Smooth muscle cell (in vitro differentiated cells): ENCODE measurements around the gene DHRS1. TPM values are rescaled to one million over a fixed set of nuclear protein-coding genes. Genes with fewer than 3 reads are reported as not detected.
A peak's percentile ranks its signal among the peaks of the same experiment; 100 is the strongest.

Experiments
- DNase-seq: peaks from one replicate; lab custom pipeline; 2025; ENCODE audit not compliant: unreplicated experiment; lab: John Stamatoyannopoulos, UW
- H2AFZ ChIP-seq: fragments of 200-600 bp; sonication (generic); 2 replicates; pipeline ENCODE4 v1.6.0; 2016; ENCODE audit warnings: antibody characterized with exemption, low read depth, mild to moderate bottlenecking
- H3F3A ChIP-seq: fragments of 200-600 bp; sonication (generic); 2 replicates; pipeline ENCODE4 v1.6.0; 2017; ENCODE audit warnings: antibody characterized with exemption, low read depth
- H3K27ac ChIP-seq: fragments of 200-600 bp; sonication (generic); 2 replicates; pipeline ENCODE4 v1.5.1; 2016; ENCODE audit warnings: low read depth, mild to moderate bottlenecking
- H3K27me3 ChIP-seq: fragments of 200-600 bp; sonication (generic); 2 replicates; pipeline ENCODE4 v1.6.1; 2016; ENCODE audit warnings: low read depth, mild to moderate bottlenecking
- H3K36me3 ChIP-seq: fragments of 200-600 bp; sonication (generic); 2 replicates; pipeline ENCODE4 v1.5.1; 2016; ENCODE audit warnings: low read depth
- H3K4me1 ChIP-seq: fragments of 200-600 bp; sonication (generic); 2 replicates; pipeline ENCODE4 v1.5.1; 2016; ENCODE audit warnings: low read depth
- H3K4me2 ChIP-seq: fragments of 200-600 bp; sonication (generic); 2 replicates; pipeline ENCODE4 v1.6.0; 2016; ENCODE audit warnings: mild to moderate bottlenecking
- H3K4me3 ChIP-seq: fragments of 200-600 bp; sonication (generic); 2 replicates; pipeline ENCODE4 v1.5.1; 2016; ENCODE audit warnings: mild to moderate bottlenecking
- H3K79me2 ChIP-seq: fragments of 200-600 bp; sonication (generic); 2 replicates; pipeline ENCODE4 v1.6.0; 2016; ENCODE audit warnings: low read depth, mild to moderate bottlenecking
- H3K9ac ChIP-seq: fragments of 200-600 bp; sonication (generic); 2 replicates; pipeline ENCODE4 v1.6.0; 2016; ENCODE audit warnings: low read depth
- H3K9me3 ChIP-seq: fragments of 200-600 bp; sonication (generic); replicated peaks from 2 replicates; pipeline ENCODE4 v1.5.1; 2016; ENCODE audit warnings: low read depth
- H4K20me1 ChIP-seq: fragments of 200-600 bp; sonication (generic); 2 replicates; pipeline ENCODE4 v1.6.0; 2016; ENCODE audit warnings: low read depth
- CTCF ChIP-seq: fragments of 200-600 bp; sonication (generic); IDR thresholded peaks from 2 replicates; pipeline ENCODE4 v1.5.1; 2017; ENCODE audit warnings: borderline replicate concordance, mild to moderate bottlenecking, antibody characterized with exemption; ENCODE audit not compliant: insufficient read depth, poor library complexity, severe bottlenecking
- WGBS: methylation state at CpG from one replicate; pipeline ENCODE4 v1.1.7; 2016; ENCODE audit warnings: low lambda C conversion rate; 5-methylcytosine and 5-hydroxymethylcytosine counted together
- polyA plus RNA-seq: library from polyadenylated mRNA; unstranded; fragments of >200 nt; fragmentation: Nextera tagmentation; extraction: Ambion mirVana; gene quantifications from 2 replicates; pipeline ENCODE4 v1.2.1, GENCODE V29; 2016
- total RNA-seq: library from RNA; depleted of rRNA; stranded (reverse); fragments of >200 nt; gene quantifications from 2 replicates; pipeline ENCODE4 v1.2.3, GENCODE V29; 2014

The DHRS1 gene
- total and polyA plus RNA-seq, 2 experiments from 2014 or later: 22.5 to 25.2 TPM

DNA sequence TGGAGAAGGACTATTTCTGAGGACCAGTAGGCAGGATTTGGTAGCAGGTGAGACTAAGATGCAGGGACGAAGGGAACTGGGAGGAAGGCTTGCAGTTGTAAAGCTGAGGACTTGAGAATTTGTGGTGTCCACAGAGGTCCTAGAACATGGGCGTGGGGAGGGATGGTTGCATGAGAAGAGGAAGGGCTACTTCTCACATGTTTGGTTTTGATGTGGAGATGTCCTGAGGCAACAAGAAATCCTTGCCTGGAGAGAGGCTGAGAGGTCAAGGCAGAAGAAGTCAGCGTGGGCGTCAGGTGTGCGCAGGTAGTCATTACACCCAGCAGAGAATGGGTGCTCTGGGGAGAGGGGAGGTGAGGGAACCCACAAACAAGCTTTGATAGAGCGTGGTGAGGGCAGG lies 22.5 kb downstream of the DHRS1 start:
- Histone ChIP-seq H3F3A (no peaks in the 10 kb centered on the region), H3K27me3 (no peaks in the 10 kb centered on the region), H2AFZ (no peak overlapping the region), H3K9me3 (no peaks in the 10 kb centered on the region), H3K4me2 (no peak overlapping the region), H3K79me2 (no peaks in the 10 kb centered on the region), H3K4me3 (no peak overlapping the region), H4K20me1 (no peaks in the 10 kb centered on the region), H3K36me3 (no peaks in the 10 kb centered on the region), H3K27ac (no peak overlapping the region), H3K4me1 (no peaks in the 10 kb centered on the region), H3K9ac (no peak overlapping the region)
- no peak for TF ChIP-seq CTCF
- WGBS: 95% methylated on average over 6 of the region's 6 CpGs
- no peak for DNase-seq

GRCh38 chr14:24274101-24274543 lies 25.5 kb downstream of the DHRS1 start:
- no peaks in the 10 kb centered on the region for H3K9me3 ChIP-seq
- H2AFZ ChIP-seq: no peak overlapping the region
- no peak overlapping the region for H3K4me3 ChIP-seq
- no peaks in the 10 kb centered on the region for H3F3A ChIP-seq
- H3K4me1 ChIP-seq: no peaks in the 10 kb centered on the region
- no peak overlapping the region for H3K9ac ChIP-seq
- H3K4me2 ChIP-seq: no peak overlapping the region
- no peaks in the 10 kb centered on the region for H3K27me3 ChIP-seq
- H3K27ac ChIP-seq: peak overlapping the region; percentile 35
- no peak for TF ChIP-seq CTCF
- WGBS: 73% methylated on average over 3 of the region's 3 CpGs
- no peaks in the 10 kb centered on the region for H3K36me3 ChIP-seq
- DNase-seq: no peak
- no peaks in the 10 kb centered on the region for H4K20me1 ChIP-seq
- no peaks in the 10 kb centered on the region for H3K79me2 ChIP-seq

GRCh38 chr14:24273422-24273998 lies 26.1 kb downstream of the DHRS1 start:
- TF ChIP-seq CTCF: no peak
- no peak overlapping the region for H3K9ac ChIP-seq
- no peaks in the 10 kb centered on the region for H3K36me3 ChIP-seq
- no peaks in the 10 kb centered on the region for H3K79me2 ChIP-seq
- WGBS: 60% methylated on average over 3 of the region's 3 CpGs
- no peaks in the 10 kb centered on the region for H3K27me3 ChIP-seq
- H3K4me1 ChIP-seq: no peaks in the 10 kb centered on the region
- H3K4me3 ChIP-seq: no peak overlapping the region
- H3F3A ChIP-seq: no peaks in the 10 kb centered on the region
- H3K27ac ChIP-seq: no peak overlapping the region
- no peaks in the 10 kb centered on the region for H4K20me1 ChIP-seq
- no peak overlapping the region for H3K4me2 ChIP-seq
- H3K9me3 ChIP-seq: no peaks in the 10 kb centered on the region
- no peak for DNase-seq
- H2AFZ ChIP-seq: no peak overlapping the region

DNA sequence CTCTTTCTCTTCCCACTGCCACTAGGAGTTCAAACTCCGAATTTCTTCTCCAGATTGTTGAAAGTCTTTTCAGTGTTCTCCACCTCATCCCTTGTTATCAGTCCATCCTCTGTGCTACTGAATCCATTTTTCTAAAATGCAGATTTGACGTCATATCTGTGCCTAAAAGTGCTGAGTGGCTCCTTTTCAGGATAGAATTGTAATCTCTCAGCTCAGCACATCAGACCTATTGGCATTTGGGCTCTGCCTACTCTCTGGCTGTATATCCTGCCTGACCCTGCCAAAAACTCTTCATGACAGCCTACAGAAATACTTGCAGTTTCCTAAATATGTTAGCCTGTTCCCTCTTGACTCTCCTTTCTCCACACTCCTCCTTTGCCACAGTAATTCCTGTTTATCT lies 27.1 kb downstream of the DHRS1 start:
- Histone ChIP-seq H3K4me2 (no peak overlapping the region), H3K27me3 (no peaks in the 10 kb centered on the region)
- WGBS: 90% methylated on average over 2 of the region's 2 CpGs

More for the DNA sequence above, 27.1 kb downstream of the DHRS1 start:
- Histone ChIP-seq H3K27ac (no peak overlapping the region), H3K4me3 (no peak overlapping the region), H3K9ac (no peak overlapping the region), H4K20me1 (no peaks in the 10 kb centered on the region), H3K4me1 (no peaks in the 10 kb centered on the region), H3K9me3 (no peaks in the 10 kb centered on the region), H3K79me2 (no peaks in the 10 kb centered on the region), H3K36me3 (no peaks in the 10 kb centered on the region), H2AFZ (no peak overlapping the region), H3F3A (no peaks in the 10 kb centered on the region)
- TF ChIP-seq CTCF: no peak
- no peak for DNase-seq
